Fibroblast of pulmonary artery (primary cell): ENCODE measurements around the gene CCNY.

Source experiments
- DNase-seq: peaks from one replicate; pipeline ENCODE4 v3.0.0-alpha.2; 2010; ENCODE audit warnings: low read depth
- H3K4me3 ChIP-seq: replicated peaks from 2 replicates; pipeline ENCODE4 v1.5.1; 2011; ENCODE audit warnings: low read depth, mild to moderate bottlenecking, control low read depth, low read length, moderate library complexity
- TF ChIP-seq, protein P1 (sequence below): IDR thresholded peaks from 2 replicates; pipeline ENCODE4 v1.5.1; 2011; ENCODE audit warnings: mild to moderate bottlenecking, control low read depth, low read length, inconsistent platforms; ENCODE audit errors: missing control alignments

The CCNY gene

DNA sequence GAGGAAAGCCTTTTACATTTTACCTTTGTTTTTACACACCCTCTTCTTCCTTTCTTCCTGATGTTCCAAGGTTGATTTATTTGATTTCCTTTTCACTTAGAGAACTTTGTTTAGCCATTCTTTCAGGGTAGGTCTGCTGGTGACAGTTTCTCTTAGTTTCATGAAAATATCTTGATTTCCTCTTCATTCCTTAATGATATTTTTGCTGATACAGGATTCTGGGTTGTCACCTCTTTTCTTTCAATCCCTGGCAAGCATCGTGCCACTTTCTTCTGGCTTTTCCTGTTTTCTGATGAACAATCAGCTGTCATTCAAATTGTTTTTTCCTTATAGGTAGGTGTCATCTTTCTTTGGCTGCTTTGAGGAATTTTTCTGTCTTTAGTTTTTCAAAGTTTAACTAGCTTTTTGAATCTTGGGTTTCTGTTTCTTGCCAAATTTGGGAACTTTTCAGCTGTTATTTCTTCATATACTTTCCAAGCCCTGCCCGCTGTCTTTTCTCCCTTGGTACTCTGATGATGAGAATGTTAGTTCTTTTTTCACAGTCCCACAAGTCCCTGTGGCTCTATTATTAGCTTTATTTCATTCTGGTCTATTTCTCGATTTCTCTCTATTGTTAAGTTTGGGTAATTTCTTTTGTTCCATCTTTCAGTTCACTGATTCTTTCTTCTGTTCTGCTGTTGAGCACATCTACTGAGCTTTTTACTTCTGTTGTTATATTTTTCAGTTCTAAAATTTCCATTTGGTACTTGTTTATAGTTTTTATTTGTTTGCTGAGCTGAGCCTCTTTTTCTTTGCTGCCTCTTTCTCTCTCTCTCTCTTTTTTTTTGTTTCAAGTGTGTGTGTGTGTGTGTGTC is 102.6 kb downstream of the CCNY start:
- TF ChIP-seq, protein P1, sequence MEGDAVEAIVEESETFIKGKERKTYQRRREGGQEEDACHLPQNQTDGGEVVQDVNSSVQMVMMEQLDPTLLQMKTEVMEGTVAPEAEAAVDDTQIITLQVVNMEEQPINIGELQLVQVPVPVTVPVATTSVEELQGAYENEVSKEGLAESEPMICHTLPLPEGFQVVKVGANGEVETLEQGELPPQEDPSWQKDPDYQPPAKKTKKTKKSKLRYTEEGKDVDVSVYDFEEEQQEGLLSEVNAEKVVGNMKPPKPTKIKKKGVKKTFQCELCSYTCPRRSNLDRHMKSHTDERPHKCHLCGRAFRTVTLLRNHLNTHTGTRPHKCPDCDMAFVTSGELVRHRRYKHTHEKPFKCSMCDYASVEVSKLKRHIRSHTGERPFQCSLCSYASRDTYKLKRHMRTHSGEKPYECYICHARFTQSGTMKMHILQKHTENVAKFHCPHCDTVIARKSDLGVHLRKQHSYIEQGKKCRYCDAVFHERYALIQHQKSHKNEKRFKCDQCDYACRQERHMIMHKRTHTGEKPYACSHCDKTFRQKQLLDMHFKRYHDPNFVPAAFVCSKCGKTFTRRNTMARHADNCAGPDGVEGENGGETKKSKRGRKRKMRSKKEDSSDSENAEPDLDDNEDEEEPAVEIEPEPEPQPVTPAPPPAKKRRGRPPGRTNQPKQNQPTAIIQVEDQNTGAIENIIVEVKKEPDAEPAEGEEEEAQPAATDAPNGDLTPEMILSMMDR: no peak
- H3K4me3 ChIP-seq: no peak overlapping the region
- no peak for DNase-seq

DNA sequence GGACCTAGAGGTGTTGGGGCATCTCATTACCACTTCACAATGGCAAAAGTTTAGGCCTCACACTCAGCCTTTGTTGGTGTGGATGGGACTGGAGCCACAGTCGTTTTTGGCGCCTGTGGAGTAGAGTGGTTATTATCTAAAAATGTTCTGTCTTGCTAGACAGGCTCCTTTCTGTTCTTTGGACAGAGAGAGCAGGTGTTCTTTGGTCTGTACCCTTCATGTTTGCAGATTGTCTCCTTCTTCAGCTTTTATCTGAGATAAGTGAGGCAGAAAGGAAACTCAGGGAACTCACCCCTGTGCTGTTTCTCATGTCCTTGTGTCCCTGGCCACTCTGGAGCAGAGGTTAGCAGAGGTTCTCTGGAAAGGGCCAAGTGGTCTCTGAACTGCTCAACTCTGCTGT is 103.7 kb downstream of the CCNY start:
- TF ChIP-seq, protein P1: no peak
- DNase-seq: no peak
- H3K4me3 ChIP-seq: no peak overlapping the region

GRCh38 chr10:35442028-35442427 is 105.7 kb downstream of the CCNY start:
- no peak for DNase-seq
- TF ChIP-seq, protein P1: no peak
- no peak overlapping the region for H3K4me3 ChIP-seq

DNA sequence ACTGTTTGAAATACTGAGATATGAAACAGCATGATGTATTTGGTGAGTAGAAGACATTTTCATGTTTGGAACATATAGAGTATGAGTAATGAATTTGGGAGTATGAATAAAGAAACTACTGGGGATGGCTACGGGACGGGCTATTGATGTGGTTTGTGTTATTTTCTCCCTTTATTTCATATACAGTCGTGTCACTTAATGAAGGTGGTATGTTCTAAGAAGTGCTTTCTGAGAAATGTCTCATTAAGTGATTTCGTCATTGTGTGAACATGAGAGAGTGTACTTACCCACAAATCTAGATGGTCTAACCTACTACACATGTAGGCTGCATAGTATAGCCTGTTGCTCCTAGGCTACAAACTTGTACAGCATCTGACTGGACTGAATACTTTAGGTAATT is 106.3 kb downstream of the CCNY start:
- no peak overlapping the region for H3K4me3 ChIP-seq
- DNase-seq: no peak
- TF ChIP-seq, protein P1: no peak

- TF ChIP-seq, protein P1: no peak
- no peak for DNase-seq
- H3K4me3 ChIP-seq: no peak overlapping the region
Measured at GRCh38 chr10:35443858-35444257, 107.5 kb downstream of the CCNY start.

GRCh38 chr10:35445150-35445884 is 109.0 kb downstream of the CCNY start:
- TF ChIP-seq, protein P1: no peak
- DNase-seq: no peak
- H3K4me3 ChIP-seq: no peak overlapping the region
